Aorta (tissue), 5 donors: ENCODE data around the gene GABRG3. TPM values are rescaled to one million over a fixed set of nuclear protein-coding genes. Genes with fewer than 3 reads are reported as not detected.

Experiments
- ATAC-seq: fragments of 200-7000 bp; cut with Tn5 transposase; one replicate; pipeline ENCODE4 v1.9.1; 2022; ENCODE audit warnings: moderate library complexity; ENCODE audit not compliant: low FRiP score
- DNase-seq, 2 donors: peaks; one replicate each; pipeline ENCODE4 v3.0.0-alpha.2; 2020
- H3K27ac ChIP-seq, 2 donors: one replicate each; pipeline ENCODE4 v1.5.1; 2013; ENCODE audit warnings: low read length in 2 of 2, mild to moderate bottlenecking in 2 of 2, moderate library complexity in 2 of 2, control low read depth in 1 of 2, inconsistent platforms in 1 of 2, low read depth in 1 of 2
- H3K27me3 ChIP-seq, 2 donors: one replicate each; pipeline ENCODE4 v1.6.1; 2013; ENCODE audit warnings: control low read depth in 1 of 2, low read length in 1 of 2, mild to moderate bottlenecking in 1 of 2, moderate library complexity in 1 of 2; ENCODE audit not compliant: insufficient read depth in 2 of 2, control insufficient read depth in 1 of 2
- H3K36me3 ChIP-seq, 2 donors: one replicate each; pipeline ENCODE4 v1.6.1; 2013; ENCODE audit warnings: control low read depth in 1 of 2, low read length in 1 of 2, mild to moderate bottlenecking in 1 of 2; ENCODE audit not compliant: insufficient read depth in 2 of 2, control insufficient read depth in 1 of 2
- H3K4me1 ChIP-seq, 2 donors: one replicate each; pipeline ENCODE4 v1.6.1; 2013; ENCODE audit warnings: low read length in 2 of 2, control low read depth in 1 of 2, mild to moderate bottlenecking in 1 of 2, moderate library complexity in 1 of 2; ENCODE audit not compliant: insufficient read depth in 2 of 2, control insufficient read depth in 1 of 2
- H3K4me3 ChIP-seq, 2 donors: one replicate each; pipeline ENCODE4 v1.5.1; 2013; ENCODE audit warnings: low read length in 2 of 2, control low read depth in 1 of 2, mild to moderate bottlenecking in 1 of 2
- H3K9me3 ChIP-seq: one replicate; pipeline ENCODE4 v1.6.1; 2013; ENCODE audit warnings: mild to moderate bottlenecking, low read length; ENCODE audit not compliant: control insufficient read depth
- WGBS, 2 donors: extraction: QIAGEN DNeasy Blood & Tissue Kit; methylation state at CpG; one replicate each; pipeline ENCODE4 v1.1.7; 2013; 5-methylcytosine and 5-hydroxymethylcytosine counted together
- intact Hi-C, 2 donors: fragments of 100-400 bp; cut with DNase I; formaldehyde crosslinking; loops; one replicate each; pipeline versions ENCODE4 v1.14.2 to v1.15.0; 2022
- polyA plus RNA-seq, 2 donors: library from polyadenylated mRNA; stranded (reverse); fragments of 200-250 nt; gene quantifications; one replicate each; pipeline ENCODE4 v1.2.3, GENCODE V29; 2013
- total RNA-seq, 2 donors: library from RNA; stranded (reverse); fragmentation: NEBNext Ultra II Directional; extraction: Animal tissue kit (Norgen Biotek cat#: 25700); gene quantifications; one replicate each; pipeline ENCODE4 v1.2.1, GENCODE V29; 2021
- donor health status: healthy with polysubstance abuse.
- donor health status: Bipolar disorder and iron deficiency.
- donor health status: DM: no; HTN: no; CAD: no.
- donor health status: DM: no; HTN: no; CAD: no.
- donor health status: DM: yes; HTN: yes; CAD: no.

Gene GABRG3
- total and polyA plus RNA-seq, 4 donors: not detected

GRCh38 chr15:27448234-27448633, 477.3 kb downstream of the GABRG3 start:
- Histone ChIP-seq H3K9me3 (peaks cover 2% of the 10 kb centered on the region), H3K27ac (no peak overlapping the region), H3K4me3 (no peak overlapping the region), H3K36me3 (no peaks in the 10 kb centered on the region), H3K27me3 (no peaks in the 10 kb centered on the region), H3K4me1 (no peaks in the 10 kb centered on the region)
- DNase-seq (no peak), ATAC-seq (no peak)
- WGBS, 2 donors: 81 to 85% methylated on average over 5 of the region's 5 CpGs
- intact Hi-C loops: no loop called here

- no peak overlapping the region for H3K27ac ChIP-seq
- H3K27me3 ChIP-seq: no peaks in the 10 kb centered on the region
- H3K4me1 ChIP-seq: no peaks in the 10 kb centered on the region
- intact Hi-C loops: no loop called here
- DNase-seq: no peak
- H3K4me3 ChIP-seq: no peak overlapping the region
- peaks cover 2% of the 10 kb centered on the region for H3K9me3 ChIP-seq
- 22 to 27% methylated on average over 4 of the region's 4 CpGs for WGBS, 2 donors
- no peaks in the 10 kb centered on the region for H3K36me3 ChIP-seq
- no peak for ATAC-seq
These were observed 478.0 kb downstream of the GABRG3 start for GRCh38 chr15:27448986-27449385.

- intact Hi-C loops: no loop called here
These were observed 479.0 kb downstream of the GABRG3 start for GRCh38 chr15:27449941-27450340.

DNA sequence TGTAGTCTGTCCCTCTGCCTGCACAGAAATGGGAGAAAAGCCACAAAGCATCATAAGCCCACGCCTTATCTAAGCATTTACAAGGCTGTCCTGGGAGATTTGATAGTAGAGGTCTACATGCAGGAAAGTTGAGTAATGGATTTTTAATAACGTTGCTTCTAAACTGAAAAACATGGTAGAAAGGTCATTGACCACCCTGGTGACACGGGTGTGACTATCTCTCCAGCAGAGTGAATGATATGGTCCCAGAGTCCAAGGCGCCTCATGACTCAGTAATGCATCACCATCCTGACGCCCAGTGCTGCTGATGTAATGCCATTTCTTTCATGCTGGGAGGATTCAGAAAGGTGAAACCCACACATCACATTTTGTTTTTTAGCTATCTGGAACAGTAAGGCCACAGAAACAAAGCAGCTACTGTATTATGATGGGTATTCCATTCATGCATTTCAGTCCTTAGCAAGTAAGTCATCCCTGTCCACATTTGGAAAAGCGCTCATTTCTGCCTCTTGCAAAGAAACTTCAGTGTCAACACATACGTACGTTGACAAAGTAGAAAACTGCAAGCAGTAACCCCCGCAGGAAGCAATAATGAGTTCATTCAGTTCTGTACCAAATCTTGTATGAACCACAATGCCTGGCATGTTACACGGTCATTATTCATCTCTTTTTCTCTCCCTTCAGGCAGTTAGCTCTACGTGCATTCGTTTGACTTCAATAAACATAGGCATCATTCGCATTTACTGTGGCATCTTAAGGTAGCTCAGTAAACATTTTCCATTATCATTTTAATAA, 483.5 kb downstream of the GABRG3 start:
- Histone ChIP-seq H3K9me3 (no peaks in the 10 kb centered on the region), H3K27me3 (no peaks in the 10 kb centered on the region), H3K4me1 (no peaks in the 10 kb centered on the region), H3K36me3 (no peaks in the 10 kb centered on the region), H3K4me3 (no peak overlapping the region), H3K27ac (no peak overlapping the region)
- 50 to 53% methylated on average over 13 of the region's 13 CpGs for WGBS, 2 donors
- intact Hi-C loops: no loop called here
- DNase-seq (no peak), ATAC-seq (no peak)

More at GRCh38 chr15:27449941-27450340, 479.0 kb downstream of the GABRG3 start:
- WGBS, 2 donors: 46 to 53% methylated on average over 5 of the region's 5 CpGs
- Histone ChIP-seq H3K4me1 (no peaks in the 10 kb centered on the region), H3K9me3 (peaks cover 2% of the 10 kb centered on the region), H3K27me3 (no peaks in the 10 kb centered on the region), H3K4me3 (no peak overlapping the region), H3K36me3 (no peaks in the 10 kb centered on the region), H3K27ac (no peak overlapping the region)
- DNase-seq (no peak), ATAC-seq (no peak)

DNA sequence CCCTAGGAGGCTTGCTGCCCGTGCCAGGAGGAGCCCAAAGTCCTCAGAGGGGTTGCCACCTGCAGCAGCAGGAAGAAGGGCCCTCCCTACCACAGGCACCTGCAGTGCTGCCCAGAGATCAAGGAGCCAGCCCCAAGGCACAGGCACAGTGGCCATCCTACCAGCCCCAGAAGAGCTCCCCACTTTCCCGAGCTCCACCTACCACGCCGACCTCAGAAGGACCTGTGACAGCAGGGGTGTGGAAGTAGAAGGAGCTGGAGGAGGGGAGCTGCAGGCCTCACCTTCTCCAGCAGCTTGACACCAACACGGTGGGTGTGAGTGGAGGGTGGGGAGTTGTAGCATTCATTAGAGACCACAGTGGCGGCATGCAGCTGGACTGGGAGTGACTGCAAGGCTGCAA, 485.8 kb downstream of the GABRG3 start:
- H3K9me3 ChIP-seq: no peaks in the 10 kb centered on the region
- H3K27me3 ChIP-seq: no peaks in the 10 kb centered on the region
- intact Hi-C loops: no loop called here
- H3K27ac ChIP-seq: no peak overlapping the region
- DNase-seq: no peak
- WGBS, 2 donors: 75 to 79% methylated on average over 6 of the region's 6 CpGs
- H3K4me1 ChIP-seq: no peaks in the 10 kb centered on the region
- no peak overlapping the region for H3K4me3 ChIP-seq
- ATAC-seq: no peak
- H3K36me3 ChIP-seq: no peaks in the 10 kb centered on the region

GRCh38 chr15:27457766-27458165, 486.8 kb downstream of the GABRG3 start:
- intact Hi-C loops: no loop called here
- H3K27ac ChIP-seq: no peak overlapping the region
- H3K4me1 ChIP-seq: no peaks in the 10 kb centered on the region
- no peak for DNase-seq
- 74 to 83% methylated on average over 6 of the region's 6 CpGs for WGBS, 2 donors
- H3K4me3 ChIP-seq: no peak overlapping the region
- H3K9me3 ChIP-seq: no peaks in the 10 kb centered on the region
- no peaks in the 10 kb centered on the region for H3K27me3 ChIP-seq
- no peak for ATAC-seq
- H3K36me3 ChIP-seq: no peaks in the 10 kb centered on the region

DNA sequence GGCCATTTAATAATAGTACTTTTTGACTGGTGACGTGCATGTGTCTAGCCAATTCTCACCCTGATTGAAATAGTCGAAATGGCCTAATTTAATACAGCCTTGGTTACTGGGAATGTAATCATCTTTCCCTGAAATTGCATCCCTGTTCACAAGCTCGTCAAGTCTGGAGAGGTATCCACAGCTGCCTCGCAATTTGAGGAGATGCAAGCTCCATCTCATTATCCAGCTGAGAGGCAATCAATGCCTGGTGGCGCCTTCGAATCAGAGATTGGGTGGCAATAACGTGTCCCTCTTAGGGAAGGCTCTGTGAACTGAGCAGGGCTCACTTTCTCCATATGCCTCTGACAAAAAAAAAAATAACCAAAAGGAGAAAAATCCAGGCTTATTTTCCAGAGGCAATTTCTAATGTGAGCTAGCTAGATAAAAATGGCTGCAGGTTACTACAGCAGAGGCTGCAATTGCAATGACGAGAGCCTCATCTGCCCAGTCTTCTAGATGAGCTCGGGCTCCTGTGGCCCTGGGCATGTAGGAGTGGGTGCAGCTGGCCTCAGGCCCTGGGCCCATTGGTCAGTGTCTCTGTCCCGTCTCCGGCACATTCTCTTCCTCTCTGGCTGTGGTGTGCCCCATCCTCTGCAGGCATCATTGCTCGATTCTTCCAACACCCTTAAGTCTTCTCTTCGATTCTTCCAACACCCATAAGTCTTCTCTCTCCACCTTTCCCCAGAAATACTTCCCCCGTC, 487.5 kb downstream of the GABRG3 start:
- Histone ChIP-seq H3K4me3 (no peak overlapping the region), H3K4me1 (no peaks in the 10 kb centered on the region), H3K27me3 (no peaks in the 10 kb centered on the region), H3K9me3 (no peaks in the 10 kb centered on the region), H3K27ac (no peak overlapping the region), H3K36me3 (no peaks in the 10 kb centered on the region)
- DNase-seq (no peak), ATAC-seq (no peak)
- 87 to 90% methylated on average over 14 of the region's 14 CpGs for WGBS, 2 donors
- intact Hi-C loops: no loop called here

- no peak for DNase-seq
- 65 to 71% methylated on average over 4 of the region's 4 CpGs for WGBS, 2 donors
- intact Hi-C loops: no loop called here
- Histone ChIP-seq H3K9me3 (no peaks in the 10 kb centered on the region), H3K4me3 (no peak overlapping the region), H3K27ac (no peak overlapping the region), H3K36me3 (no peaks in the 10 kb centered on the region), H3K4me1 (no peaks in the 10 kb centered on the region), H3K27me3 (no peaks in the 10 kb centered on the region)
- no peak for ATAC-seq
These were observed 488.9 kb downstream of the GABRG3 start for GRCh38 chr15:27459836-27460235.

- H3K27me3 ChIP-seq: no peaks in the 10 kb centered on the region
- H3K4me1 ChIP-seq: no peaks in the 10 kb centered on the region
- intact Hi-C loops: no loop called here
- H3K9me3 ChIP-seq: no peaks in the 10 kb centered on the region
- H3K4me3 ChIP-seq: no peak overlapping the region
- ATAC-seq (no peak), DNase-seq (no peak)
- WGBS, 2 donors: 59 to 65% methylated on average over 5 of the region's 5 CpGs
- H3K36me3 ChIP-seq: no peaks in the 10 kb centered on the region
- no peak overlapping the region for H3K27ac ChIP-seq
These were observed 490.2 kb downstream of the GABRG3 start for GRCh38 chr15:27461181-27461580.
